Esophagus mucosa (tissue), 1 donor: ENCODE results near the gene C10orf120. TPM values are rescaled to one million over a fixed set of nuclear protein-coding genes. Genes with fewer than 3 reads are reported as not detected.

Experiments
- ATAC-seq: fragments of 200-7000 bp; cut with Tn5 transposase; one replicate; pipeline ENCODE4 v1.9.1; 2020
- total RNA-seq: library from RNA; stranded (reverse); gene quantifications from one replicate; pipeline ENCODE4 v1.2.4, GENCODE V29; 2023
- donor health status: DM: yes; HTN: yes; CAD: no.

C10orf120 gene
- total RNA-seq, 1 donor from 2014 or later, result not detected

- peak; percentile 84 for ATAC-seq
Measured at GRCh38 chr10:122703483-122704448, 4.1 kb upstream of the C10orf120 start.

DNA sequence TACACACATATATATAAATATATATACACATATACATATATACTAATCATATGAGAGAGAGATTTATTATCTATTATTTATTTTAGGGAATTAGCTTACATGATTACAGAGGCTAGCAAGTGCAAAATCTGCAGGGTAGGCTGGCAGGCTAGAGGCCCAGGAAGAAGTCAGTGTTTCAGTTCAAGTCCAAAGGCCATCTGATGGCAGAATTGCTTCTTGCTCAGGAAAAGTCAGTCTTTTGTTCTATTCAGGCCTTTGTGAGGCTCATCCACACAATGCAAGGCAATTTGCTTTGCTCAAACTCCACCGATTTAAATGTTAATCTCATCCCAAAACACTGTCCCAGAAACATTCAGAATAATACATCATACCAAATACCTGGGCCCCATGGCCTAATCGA, 2.6 kb upstream of the C10orf120 start:
- ATAC-seq, result no peak

- ATAC-seq, result no peak
Measured at GRCh38 chr10:122701652-122702051, 2.0 kb upstream of the C10orf120 start.

GRCh38 chr10:122696687-122697086, 3.0 kb downstream of the C10orf120 start:
- no peak for ATAC-seq

DNA sequence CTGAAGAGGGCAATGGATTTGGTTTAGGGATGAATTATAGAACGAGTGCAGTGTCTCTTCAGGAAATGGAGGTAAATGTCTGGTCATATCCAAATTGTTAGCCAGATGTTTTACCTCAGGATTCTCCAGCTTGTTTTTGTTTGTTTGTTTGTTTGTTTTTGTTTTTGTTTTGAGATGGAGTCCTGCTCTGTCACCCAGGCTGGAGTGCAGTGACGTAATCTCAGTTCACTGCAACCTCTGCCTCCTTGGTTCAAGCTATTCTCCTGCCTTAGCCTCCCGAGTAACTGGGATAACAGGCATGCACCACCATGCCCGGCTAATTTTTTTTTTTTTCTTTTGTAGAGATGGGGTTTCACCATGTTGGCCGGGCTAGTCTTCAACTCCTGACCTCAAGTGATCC, 6.9 kb downstream of the C10orf120 start:
- no peak for ATAC-seq

GRCh38 chr10:122689146-122689820, 10.4 kb downstream of the C10orf120 start:
- no peak for ATAC-seq

DNA sequence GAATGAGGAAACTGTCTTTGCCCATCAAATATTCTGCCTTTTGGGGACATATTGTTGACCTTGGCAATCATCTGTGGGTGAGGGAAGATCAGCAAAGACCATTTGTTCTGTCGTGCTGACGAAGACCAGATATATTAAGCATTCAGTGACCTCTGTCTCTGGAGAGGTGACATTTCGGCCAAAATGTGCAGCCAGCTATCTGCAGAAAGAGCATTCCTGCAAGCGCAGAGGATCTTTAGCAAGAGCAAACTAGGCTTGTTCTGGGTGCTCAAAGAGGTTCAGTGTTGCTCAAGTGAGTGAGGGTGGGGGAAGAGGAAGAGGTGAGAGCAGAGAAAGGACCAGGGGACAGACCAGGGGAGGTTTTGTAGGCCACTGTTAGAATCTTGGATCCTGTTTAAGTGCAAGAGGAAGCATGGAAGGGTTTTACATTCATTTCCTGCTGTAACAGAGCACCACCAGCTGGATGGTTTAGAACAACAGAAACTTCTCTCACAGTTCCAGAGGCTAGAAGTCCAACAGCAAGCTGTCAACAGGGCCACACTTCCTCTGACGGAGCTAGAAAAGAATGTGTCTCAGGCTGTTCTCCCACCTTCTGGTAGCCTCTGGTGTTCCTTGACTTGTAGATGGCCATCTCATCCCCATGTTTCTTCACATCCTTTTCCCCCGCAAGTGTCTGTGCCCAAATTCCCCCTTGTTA, 11.2 kb downstream of the C10orf120 start:
- no peak for ATAC-seq

DNA sequence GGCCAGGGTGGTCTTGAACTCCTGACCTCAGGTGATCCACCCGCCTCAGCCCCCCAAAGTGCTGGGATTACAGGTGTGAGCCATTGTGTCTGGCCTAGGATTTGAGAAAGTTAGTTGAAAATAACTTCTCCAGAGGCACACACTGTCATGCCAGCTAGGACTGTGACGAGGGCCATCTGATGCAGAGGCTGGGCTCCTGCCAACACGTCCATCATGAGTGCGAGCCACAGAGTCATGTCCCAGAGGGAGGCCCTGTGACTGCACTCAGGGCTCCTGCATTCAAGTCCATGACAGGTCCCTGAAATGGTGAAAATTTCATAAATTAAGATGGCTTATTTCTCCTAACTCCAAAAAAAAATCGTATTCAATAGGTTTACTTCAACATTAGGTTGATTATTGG, 17.1 kb downstream of the C10orf120 start:
- no peak for ATAC-seq

GRCh38 chr10:122678266-122678665, 21.4 kb downstream of the C10orf120 start:
- no peak for ATAC-seq

DNA sequence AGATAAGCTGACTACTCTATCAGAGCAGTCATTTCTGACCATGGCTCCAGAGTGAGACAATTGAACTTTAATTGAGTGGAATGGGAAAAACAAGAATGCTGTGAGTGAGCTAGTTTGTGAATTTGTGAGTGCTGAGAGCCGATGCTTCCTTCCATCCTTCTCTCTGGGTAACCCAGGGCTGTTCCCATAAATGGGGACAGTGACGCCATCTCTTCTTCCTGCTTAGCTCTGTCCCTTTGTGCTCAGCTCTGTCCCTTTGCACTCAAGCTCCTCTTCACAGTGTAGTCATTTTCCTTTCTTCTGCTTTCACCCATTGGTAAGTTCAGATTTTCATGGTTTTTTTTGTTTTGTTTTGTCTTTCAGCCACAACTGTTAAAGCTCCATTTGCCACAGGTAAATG, 24.4 kb downstream of the C10orf120 start:
- ATAC-seq, result no peak

GRCh38 chr10:122674781-122675180, 24.9 kb downstream of the C10orf120 start:
- no peak for ATAC-seq

- no peak for ATAC-seq
Measured at GRCh38 chr10:122673731-122674130, 25.9 kb downstream of the C10orf120 start.

DNA sequence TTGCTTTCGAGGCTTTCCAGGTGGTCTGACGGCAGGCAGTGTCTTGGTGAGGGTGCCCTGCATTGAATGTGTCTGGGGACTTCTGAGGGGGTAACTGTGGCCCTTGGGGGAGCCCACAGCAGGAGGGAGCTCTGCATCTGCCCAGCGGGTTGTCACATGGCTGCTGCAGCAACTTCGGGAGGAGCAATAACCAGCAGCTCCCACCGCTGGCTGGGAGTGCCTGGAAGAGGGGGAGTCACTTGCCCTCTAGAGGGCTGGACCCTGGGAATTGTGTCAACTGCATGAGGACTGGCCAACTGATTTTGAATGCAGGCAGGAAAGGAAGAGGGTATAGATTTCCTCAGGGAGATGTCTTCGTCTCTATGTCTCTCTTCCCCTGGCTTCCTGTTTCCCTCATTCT, 26.4 kb downstream of the C10orf120 start:
- no peak for ATAC-seq

DNA sequence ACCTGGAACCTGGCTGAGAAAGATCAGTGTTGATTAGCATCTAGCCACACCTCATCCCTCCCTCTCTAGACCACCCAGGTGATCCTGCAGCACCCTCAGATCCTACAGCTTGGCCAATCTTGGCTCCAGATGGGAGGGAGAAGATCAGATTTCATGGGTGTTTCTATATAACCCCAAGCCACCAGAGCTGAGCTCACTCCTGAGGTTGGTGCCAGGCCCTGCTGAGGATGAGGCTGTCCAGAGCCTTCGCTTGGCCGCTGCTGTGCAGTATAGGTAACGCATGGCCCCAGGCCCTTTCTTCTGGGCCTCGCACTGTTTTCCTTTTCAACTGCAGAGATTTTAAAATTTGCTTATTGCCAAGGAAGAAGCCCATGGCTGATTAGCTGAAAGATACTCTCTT, 27.0 kb downstream of the C10orf120 start:
- ATAC-seq, result no peak

DNA sequence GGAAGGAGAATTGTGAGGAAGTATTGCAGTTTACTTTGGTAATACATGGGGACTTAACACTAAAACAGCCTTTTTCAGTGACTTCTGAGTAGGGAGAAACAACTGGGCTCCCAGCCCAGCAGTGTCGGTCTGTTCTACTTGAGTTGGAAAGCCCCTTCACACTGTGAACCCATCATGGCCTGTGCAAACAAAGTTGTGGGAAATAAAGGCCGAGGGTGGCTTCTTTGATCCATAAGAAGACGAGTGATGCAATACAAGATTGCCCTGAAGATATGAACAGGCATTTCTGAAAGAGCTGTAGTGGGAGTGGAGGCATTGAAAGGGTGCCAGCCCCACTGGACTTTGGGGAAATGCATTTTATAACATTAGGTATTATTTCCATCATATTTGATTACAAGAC, 28.3 kb downstream of the C10orf120 start:
- no peak for ATAC-seq

GRCh38 chr10:122669842-122670241, 29.8 kb downstream of the C10orf120 start:
- no peak for ATAC-seq

DNA sequence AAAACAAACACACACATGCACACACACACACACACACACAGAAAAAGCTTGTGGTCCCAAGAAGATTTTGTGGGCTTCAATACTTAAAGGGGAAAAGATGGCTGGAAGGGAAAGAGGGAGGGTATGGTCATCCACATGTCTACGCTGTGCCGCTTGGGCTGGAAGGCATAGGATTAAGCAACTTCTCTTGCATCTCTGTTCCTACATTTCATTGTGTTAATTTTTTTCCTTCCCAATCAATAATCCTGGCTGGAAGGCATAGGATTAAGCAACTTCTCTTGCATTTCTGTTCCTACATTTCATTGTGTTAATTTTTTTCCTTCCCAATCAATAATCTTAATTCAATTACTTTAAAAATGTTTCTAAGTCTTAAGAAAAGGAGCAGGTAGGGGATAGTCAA, 30.6 kb downstream of the C10orf120 start:
- ATAC-seq, result no peak

- no peak for ATAC-seq
Measured at GRCh38 chr10:122665946-122666345, 33.7 kb downstream of the C10orf120 start.

GRCh38 chr10:122665329-122665860, 34.3 kb downstream of the C10orf120 start:
- ATAC-seq, result no peak

DNA sequence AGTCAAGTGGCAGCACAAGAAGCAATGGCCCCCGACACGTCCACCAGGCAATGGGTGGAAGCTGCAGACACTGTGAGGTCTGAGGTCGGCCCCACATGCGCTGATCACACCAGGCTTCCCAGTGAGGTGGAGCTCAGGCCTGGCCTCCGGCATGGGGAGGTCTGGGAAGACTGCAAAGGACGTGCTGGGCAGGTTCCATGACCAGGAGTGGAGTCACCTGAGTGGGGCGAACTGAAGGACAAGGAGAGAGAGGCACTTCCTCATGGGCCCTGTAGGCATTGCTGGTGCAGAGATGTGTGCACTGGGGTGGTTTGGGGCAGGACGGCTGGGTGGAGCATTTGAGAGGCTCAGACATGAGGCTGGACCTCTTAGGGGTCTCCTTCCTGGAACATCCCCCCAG, 35.1 kb downstream of the C10orf120 start:
- ATAC-seq, result no peak

DNA sequence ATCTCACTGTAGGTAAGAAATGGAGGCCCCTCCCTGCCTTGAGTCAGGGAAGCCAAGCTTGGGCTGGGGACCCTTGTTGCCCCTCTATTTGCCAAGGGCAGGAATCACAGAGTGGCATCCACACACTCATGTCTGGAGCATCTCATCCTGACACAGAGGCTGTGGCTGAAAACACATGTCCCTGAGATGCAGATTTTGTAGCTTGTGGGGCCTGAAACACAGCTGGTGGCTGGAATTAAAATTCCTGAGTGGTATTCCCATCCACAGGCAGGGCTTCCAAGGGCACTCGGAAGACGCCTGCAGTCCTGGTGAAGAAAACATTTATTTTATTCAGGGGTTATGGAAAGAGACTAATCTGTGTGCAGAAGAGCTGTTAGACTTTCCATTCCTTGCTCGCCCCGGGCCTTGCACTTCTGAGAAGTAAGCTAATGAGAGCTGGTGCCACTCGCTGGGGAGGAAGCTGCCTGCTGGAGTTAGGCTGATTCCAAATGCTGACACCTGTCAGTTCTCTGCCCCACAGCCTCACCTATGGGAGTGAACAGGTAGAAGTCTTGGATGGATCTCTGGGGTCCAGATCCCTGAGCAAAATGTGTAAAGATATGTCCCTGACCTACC, 36.0 kb downstream of the C10orf120 start:
- no peak for ATAC-seq

DNA sequence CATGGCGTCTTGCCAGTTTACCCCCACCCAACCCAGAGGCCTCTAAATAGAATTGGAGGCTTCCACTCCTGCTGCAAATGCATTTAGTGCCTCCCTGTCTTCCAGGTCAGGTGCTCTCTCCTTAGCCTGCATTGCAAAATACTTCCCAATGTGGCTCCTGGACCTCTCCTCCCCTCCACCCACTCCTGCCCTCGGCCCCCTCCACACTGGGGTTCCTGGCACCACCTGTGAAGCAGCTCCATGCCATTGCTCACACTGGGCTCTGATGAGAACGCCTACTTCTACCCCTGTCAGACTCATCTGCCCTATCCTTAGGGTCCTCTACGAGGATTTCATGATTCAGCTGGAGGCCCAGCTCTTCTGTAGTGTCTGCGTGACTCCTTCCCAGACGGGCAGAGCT, 37.4 kb downstream of the C10orf120 start:
- no peak for ATAC-seq

DNA sequence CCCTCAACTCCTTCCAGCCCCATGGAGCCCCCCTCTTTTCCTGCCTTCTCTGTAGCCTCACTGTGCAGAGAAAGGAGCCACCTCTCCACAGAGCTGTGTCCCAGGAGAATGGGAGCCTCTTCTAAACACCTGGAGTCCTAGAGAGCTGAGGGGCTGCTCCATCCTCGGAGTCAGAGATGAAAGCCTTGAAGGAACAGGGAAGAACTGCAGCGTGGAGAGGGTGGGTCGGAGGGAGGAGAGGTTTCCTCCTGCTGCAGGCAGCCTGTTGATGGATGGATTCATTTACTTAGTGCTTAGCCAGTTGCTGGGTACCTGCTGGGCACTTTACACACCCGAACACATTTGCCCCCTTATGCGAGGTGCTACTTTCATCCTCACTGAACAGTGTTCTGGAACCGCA, 39.0 kb downstream of the C10orf120 start:
- no peak for ATAC-seq
